Uterus (tissue), 2 donors: ENCODE measurements around the gene KCNG1.

Experiments
- CTCF ChIP-seq, 4 experiments: fragments of 200-600 bp in 2 of 4; fragments of 450-650 bp in 2 of 4; sonication (generic) in 2 of 4; IDR thresholded peaks; one replicate each; pipeline ENCODE4 v1.5.1; 2016 to 2019; ENCODE audit warnings: antibody characterized with exemption in 4 of 4, mild to moderate bottlenecking in 2 of 4, moderate library complexity in 1 of 4
- POLR2A ChIP-seq, 2 donors: fragments of 450-650 bp; IDR thresholded peaks; one replicate each; pipeline ENCODE4 v1.6.1; 2016; ENCODE audit warnings: antibody characterized with exemption in 2 of 2, mild to moderate bottlenecking in 1 of 2, moderate library complexity in 1 of 2

DNA sequence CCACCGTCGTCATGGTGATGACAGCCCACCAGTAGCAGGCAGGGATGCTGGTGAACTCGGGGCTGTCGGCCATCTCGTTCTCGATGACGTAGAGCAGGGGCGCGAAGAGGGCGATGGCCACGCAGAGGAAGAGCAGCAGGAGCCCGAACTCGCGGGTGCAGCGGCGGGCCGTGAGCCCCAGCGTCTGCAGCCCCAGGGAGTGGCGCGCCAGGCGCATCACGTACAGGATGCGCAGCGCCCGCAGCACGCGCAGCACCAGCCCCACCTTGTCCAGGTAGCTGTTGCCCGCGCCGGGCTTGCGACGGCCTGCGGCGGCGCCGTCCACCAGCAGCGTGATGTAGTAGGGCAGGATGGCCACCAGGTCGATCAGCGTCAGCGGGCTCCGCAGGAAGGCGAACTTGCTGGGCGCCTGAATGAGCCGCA, 18.6 kb downstream of the KCNG1 start:
- TF ChIP-seq CTCF (IDR thresholded peaks at IDR 0.05) (no peak), POLR2A (IDR thresholded peaks at IDR 0.05) (no peak)
